ENCODE results near the gene MITF.
"Not testable (repeated sequence)": the region's sequence is repeated elsewhere in the genome, so short reads cannot be mapped to it uniquely, and the experiment has no call there.

The MITF gene

DNA sequence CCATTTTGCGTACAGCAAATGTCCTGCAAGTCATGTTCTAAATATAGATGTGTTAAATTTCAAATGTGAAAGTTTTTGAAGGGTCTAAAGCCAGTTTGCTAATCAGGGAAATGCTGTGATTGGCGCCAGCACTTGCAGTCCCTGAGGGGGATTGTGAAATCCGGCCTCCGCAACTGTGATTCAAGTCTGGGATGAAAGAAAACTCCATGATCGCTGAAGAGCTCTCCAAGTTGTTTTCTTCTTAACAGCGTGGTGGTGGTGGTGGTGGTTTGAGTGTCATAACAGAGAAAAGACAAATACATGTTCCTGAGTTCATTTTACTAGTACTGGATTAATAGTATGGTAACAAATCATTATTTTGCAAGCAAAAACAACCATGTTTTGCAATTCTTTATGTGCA is 51.8 kb downstream of the MITF start:
- DNase-seq: no peak

GRCh38 chr3:69791919-69792399 is 52.7 kb downstream of the MITF start:
- no peak for DNase-seq

- DNase-seq: not testable (repeated sequence)
These were observed 56.9 kb downstream of the MITF start for GRCh38 chr3:69796126-69796525.

DNA sequence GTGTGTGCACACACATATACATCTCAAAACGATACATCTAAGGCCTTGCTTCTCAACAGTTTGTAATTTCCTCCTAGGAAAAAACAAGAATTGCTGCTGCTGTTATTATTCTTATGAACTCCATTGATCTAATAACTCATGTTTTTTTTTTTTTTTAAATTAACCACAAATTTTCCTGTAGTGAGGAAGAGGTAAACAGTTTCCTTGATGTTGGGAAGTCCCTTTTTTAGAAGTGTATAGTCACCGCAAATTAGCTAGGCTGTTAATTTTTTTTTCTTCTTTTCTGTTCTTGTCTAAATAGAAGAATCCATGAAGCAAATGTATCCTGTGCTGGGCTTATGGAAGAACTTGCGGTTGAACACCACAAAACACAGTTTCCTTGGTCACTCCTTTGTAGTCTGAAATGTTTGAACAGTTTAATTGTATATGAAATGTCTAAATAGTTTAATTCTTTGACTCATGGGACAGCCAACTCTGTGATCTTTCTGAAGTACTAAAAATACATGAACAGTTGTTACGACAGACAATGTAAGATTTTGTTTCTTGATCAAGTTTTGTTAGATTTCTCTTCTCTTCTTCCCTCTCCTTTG is 64.5 kb downstream of the MITF start:
- DNase-seq: no peak

GRCh38 chr3:69805491-69805890 is 66.2 kb downstream of the MITF start:
- no peak for DNase-seq

DNA sequence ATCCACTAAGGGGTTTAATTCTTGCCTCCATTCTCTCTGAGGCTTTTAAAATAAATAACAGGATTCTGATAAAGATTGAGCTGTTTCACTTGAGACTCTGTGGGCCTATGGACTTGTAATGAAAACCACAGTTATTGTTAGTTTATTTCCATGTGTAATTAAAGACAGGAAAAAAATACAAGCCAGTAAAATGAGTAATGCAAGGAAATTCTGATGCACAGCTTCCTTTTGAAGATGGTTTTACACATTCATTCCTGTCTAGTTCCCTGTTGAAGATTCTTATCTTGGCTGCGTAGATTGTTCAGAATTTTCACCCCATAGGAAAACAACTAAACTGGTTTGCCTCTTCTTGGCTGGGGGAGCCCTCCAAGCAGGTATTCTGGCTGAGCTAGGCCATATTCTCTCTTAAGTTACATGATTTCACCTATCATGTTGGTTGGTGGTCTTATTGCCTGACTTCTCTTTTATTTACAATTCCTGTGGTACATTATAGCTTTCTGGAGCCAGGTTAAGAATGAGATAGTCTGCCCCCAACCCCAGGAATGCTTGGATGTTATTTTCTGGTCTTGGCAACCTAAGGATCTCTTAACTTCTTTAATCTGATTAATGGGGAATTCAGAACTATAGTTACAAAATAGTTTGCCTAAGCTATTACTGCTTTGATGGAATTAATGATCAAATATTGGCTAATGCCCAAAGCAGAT is 67.6 kb downstream of the MITF start:
- DNase-seq: no peak

- no peak for DNase-seq
These were observed 68.4 kb downstream of the MITF start for GRCh38 chr3:69807674-69808073.

DNA sequence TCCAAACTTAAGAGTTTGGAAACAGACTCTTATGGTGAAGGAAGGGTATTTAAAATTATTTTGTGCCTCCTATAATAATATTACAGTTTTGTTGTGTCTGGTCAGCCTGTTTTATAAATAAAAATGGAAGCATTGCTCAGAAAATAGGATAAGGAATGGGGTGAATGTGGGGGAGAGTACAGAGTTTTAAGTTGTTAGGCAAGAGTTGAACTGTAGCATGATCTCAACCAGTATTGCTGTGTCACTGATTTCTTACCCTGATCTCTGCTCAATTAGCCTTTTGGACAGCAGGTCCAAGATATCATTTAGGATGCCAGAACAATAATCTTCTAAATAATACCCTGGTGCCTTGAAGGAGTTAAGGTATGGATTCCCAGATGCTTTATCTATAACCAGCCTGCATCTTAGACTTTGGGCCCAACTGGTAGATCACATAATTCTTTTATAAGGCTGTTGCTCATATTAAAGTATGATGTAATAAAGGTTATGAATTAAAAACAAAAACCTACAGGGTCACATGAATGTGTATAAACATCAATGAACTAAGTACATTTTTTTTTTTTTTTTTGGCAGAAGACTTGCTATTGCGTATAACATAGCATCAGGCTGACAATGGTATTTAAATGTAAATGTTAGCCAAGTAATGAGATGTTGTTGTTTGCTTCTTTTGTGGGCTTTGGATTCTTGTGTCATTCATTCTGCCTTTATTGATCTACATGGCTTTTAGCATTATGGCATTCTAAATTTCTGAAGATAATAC is 70.0 kb downstream of the MITF start:
- no peak for DNase-seq

GRCh38 chr3:69811452-69812401 is 72.5 kb downstream of the MITF start:
- DNase-seq: no peak

DNA sequence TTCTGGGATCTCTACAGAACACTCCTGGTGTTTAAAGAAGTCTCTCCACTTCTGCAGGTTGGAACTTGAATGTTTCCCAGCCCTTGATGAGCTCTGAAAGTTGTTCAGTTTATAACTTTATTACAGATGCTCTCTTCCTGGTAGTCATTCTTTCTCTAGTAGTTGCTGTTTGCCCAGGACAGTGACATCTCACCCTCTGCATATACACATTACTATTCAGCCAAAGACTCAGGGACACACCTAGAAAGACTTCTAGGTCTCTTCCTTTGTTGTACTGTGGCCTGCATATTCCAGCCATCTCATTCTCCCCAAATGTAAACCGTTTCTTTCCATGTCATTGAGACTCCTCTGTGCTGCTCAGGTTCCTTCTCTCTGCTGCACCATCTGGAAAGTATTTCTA is 76.7 kb downstream of the MITF start:
- no peak for DNase-seq

- DNase-seq: no peak
These were observed 78.7 kb downstream of the MITF start for GRCh38 chr3:69817988-69818387.

DNA sequence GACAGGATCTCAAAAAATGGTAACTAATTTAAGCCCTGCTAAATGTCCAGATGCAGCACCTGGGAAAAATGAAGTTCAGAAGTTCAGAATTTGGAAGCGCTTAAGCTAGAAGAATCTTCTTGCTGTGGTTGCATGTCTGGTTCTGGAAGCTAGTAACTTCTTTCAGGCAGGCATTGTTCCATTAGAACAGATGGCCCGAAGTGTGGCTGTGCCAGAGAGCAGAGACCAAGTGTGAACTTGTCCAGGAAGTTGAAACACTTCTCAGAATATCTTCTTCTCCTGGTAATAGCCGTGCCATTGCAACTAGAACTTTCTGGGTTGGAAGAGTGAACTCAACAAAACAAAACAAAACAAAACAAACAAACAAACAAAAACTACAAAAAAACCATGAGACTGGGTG is 80.0 kb downstream of the MITF start:
- no peak for DNase-seq

GRCh38 chr3:69821133-69821532 is 81.9 kb downstream of the MITF start:
- DNase-seq: no peak

GRCh38 chr3:69823743-69824142 is 84.5 kb downstream of the MITF start:
- DNase-seq: no peak

DNA sequence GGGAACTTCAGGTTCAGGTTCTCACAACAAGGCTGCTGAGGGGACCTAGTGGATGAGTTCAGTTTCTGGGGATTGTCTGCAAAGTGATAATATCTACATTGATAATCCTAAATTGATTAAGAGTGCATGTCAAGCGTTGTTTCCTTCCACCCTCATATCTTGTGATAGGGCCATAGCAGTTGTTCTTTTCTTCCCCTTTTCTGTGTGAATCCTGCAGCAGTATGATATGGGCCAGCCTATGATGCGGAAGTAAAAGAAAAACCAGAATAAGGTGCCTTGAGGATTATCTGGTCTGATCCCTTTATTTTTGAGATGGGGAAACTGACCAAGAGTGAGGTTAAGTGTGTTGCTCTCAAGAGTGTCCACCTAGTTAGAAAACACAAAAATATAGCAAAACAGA is 86.2 kb downstream of the MITF start:
- no peak for DNase-seq

- DNase-seq: no peak
These were observed 87.9 kb downstream of the MITF start for GRCh38 chr3:69827127-69827526.

GRCh38 chr3:69828817-69829216 is 89.6 kb downstream of the MITF start:
- DNase-seq: no peak

GRCh38 chr3:69830147-69830546 is 90.9 kb downstream of the MITF start:
- DNase-seq: no peak

GRCh38 chr3:69831737-69832136 is 92.5 kb downstream of the MITF start:
- DNase-seq: no peak

DNA sequence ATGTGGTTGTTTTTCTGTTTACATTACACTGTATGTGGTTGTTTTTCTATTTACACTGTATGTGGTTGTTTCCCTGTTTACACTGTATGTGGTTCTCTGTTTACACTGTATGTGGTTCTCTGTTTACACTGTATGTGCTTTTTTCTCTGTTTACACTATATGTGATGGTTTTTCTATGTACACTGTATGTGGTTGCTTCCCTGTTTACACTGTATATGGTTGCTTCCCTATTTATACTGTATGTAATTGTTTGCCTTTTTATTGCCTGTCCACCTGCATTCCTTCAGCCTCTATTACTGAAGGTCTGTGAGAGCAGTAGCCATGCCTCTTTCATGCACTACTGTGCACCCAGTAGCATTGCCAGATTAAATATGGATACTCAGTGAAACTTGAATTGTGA is 94.3 kb downstream of the MITF start:
- no peak for DNase-seq

DNA sequence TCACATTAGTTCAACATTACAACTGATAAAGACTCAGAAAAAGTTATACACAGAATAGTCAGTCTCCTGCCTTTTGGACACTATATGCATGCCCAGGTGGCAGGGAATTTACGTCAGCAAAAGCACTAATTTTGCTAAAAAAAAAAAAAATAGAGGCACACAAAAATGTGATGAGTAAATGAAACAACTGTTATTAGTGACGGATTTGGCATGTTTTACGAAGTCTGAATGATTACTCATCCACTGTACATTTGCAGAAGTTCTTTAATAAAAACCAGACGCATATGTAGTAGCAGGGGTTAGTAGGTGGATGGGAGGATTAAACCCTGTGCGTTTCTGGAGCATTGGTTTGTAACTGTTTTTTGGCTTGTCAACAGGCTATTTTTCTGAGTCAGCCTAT is 99.0 kb downstream of the MITF start:
- no peak for DNase-seq

- DNase-seq: no peak
These were observed 99.6 kb downstream of the MITF start for GRCh38 chr3:69838696-69839515.
